GM10266 (cell line): ENCODE data around the gene HNRNPAB.

Experiments
- DNase-seq: peaks from one replicate; pipeline ENCODE4 v3.0.0; 2012; ENCODE audit errors: extremely low spot score
- TF ChIP-seq, protein P1 (sequence below): IDR thresholded peaks from 2 replicates; pipeline ENCODE4 v1.5.1; 2012; ENCODE audit warnings: mild to moderate bottlenecking, low read depth; ENCODE audit not compliant: control insufficient read depth, insufficient read depth; ENCODE audit errors: missing control alignments

Gene HNRNPAB

DNA sequence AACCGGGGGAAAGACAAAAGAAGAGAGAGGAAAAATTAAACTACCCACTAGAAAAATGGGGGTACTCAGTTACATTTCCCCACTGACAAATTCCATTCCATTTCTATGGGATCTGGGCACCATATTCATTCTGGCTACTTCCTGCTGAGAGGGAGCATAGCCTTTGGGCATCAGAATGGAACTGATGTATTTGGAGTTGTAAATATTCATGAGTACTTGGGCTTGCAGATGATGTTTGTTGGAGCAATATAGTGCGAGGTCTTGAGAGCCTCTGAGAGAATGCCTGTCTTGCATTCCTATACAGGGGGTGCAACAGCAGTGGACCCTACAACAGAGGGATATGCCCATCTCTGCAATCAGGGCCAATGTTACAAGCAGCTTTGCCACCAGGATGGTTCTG is 33.9 kb upstream of the HNRNPAB start:
- TF ChIP-seq, protein P1, sequence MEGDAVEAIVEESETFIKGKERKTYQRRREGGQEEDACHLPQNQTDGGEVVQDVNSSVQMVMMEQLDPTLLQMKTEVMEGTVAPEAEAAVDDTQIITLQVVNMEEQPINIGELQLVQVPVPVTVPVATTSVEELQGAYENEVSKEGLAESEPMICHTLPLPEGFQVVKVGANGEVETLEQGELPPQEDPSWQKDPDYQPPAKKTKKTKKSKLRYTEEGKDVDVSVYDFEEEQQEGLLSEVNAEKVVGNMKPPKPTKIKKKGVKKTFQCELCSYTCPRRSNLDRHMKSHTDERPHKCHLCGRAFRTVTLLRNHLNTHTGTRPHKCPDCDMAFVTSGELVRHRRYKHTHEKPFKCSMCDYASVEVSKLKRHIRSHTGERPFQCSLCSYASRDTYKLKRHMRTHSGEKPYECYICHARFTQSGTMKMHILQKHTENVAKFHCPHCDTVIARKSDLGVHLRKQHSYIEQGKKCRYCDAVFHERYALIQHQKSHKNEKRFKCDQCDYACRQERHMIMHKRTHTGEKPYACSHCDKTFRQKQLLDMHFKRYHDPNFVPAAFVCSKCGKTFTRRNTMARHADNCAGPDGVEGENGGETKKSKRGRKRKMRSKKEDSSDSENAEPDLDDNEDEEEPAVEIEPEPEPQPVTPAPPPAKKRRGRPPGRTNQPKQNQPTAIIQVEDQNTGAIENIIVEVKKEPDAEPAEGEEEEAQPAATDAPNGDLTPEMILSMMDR: no peak
- DNase-seq: no peak

DNA sequence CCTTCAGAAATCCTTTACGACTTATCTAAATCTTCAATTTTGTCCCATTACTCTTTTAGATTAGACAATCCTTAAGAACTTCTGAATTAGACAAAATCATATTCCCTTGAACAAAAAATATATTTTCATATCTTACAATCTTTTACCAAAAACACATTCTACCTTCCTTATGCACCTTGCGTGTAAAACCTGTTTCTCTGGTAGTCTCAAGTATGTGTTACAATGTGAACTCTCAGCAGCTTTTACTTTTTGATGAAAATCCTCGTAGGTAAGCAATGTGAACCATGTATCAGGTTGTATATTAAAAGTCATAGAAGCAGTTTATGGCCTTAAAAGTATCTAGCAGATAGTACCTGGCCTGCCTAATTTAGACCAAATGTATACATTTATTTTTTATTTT is 29.9 kb upstream of the HNRNPAB start:
- TF ChIP-seq, protein P1: no peak
- DNase-seq: no peak

DNA sequence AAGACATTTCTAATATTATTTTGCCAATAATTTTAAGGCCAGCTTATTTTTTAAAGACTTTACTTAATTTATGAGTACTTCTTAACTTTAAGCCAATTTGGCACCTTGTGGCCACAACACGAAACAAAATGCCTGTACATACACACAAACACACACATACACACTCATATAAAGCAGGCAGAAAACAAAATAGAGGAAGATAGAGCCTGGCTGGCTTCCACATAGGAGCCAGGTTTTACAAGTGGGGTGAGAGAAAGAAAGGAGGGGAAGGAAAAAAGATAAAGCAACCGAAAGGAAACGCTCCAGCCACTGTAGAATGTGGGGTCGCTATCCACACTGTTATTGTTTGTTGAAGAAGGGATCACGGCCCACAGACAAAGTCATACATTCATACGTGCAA is 27.5 kb upstream of the HNRNPAB start:
- no peak for DNase-seq
- TF ChIP-seq, protein P1: no peak

DNA sequence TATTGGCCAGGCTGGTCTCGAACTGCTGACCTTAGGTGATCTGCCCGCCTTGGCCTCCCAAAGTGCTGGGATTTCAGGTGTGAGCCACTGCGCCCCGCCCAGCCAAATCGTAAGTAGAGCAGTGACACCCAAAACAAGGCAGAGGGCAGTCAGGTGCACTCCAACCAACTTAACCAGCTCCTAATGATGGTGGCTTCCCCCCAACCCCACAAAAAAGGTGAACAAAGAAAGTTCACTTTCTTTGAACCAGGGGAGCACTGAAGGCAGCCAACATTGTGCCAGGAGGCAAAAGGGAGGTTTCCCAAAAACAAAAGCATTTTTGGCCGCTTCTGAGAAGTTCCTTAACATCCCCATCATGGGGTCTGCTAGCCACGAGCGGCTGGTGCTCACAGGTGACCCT is 26.8 kb upstream of the HNRNPAB start:
- TF ChIP-seq, protein P1: no peak
- DNase-seq: no peak

DNA sequence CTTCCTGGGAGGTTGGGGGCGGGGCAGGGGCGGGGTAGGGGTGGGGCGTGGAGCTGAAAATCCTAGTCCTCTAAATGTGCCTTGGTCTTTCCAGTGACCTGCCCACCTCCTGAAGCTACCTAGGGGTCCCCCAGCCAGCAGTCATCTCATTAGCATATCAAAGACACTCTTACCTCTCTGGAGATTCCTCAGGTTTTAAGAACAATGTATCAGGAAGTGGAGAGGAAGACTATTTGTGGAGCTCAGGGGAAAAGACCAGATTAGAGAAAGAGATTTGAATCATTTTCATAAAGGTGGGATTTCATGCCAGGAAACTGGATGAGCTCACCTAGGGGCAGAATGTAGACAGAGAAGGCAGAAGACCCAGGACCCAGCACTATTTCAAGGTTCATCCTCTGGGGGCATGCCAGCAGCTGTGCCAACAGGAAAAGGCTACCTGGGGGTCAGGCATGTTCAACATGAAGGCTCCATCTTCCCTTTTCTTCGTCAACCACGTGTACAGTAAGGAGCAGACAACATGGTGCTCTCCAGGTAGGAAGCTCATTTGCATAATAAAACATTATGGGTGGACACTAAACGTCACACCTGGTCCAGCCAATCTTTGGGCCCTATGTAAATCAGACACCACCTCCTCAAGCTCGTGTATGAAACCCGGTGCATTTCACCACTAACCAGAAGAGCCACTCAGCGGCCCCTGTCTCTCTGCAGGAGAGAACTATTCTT is 24.0 kb upstream of the HNRNPAB start:
- no peak for DNase-seq
- TF ChIP-seq, protein P1: no peak

DNA sequence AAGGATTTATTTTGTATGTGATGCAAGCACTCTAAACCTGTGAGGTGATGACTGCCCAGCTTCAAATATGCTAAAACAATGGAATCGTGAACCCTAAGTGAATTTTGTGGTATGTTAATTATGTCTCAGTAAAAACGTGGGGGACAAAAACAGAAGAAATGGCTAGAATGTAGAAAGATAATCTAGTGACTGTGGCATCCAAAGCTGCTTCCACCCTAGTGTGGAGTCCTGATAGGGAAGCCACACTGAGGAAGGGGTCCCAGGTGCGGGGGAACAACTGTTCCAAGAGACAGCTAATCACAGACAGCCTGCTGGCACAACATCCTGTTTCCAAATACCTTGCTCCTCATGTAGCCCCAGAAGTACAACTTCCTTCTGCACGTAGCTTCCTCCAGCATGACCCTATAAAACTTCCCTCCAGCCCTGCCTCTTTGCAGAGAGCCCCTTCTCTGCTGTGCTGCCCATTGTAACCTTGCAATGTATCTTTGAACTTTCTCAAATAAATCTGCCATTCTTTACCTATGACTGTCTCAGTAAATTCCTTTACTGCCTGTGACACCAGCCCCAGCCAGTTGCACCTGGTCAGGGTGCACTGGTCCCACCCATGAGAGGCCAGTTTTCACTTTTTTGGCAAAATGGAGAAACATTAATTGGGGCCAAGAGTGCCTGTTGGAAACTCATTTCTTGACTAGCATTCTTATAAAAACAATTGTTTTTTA is 22.0 kb upstream of the HNRNPAB start:
- TF ChIP-seq, protein P1: no peak
- DNase-seq: no peak

DNA sequence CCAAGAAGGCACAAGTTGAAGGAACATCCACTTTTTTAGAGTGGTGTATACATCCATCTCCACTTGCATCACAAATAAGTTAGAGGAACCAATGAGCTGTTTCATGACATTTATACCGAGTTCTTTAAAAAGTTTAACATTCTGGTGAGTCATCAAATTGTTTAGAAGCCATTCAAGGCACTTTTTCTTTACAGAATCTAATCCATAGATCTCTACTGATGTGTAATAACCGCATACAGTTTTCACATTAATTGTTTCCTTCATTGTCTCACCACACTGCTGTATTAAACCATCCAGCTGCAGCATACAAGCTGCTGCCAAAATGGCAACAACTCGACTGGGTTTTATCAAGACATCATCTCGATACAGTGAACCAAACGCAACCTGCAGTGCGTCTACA is 17.9 kb upstream of the HNRNPAB start:
- DNase-seq: no peak
- TF ChIP-seq, protein P1: no peak
